ENCODE measurements around the gene CFAP410.

The CFAP410 gene

DNA sequence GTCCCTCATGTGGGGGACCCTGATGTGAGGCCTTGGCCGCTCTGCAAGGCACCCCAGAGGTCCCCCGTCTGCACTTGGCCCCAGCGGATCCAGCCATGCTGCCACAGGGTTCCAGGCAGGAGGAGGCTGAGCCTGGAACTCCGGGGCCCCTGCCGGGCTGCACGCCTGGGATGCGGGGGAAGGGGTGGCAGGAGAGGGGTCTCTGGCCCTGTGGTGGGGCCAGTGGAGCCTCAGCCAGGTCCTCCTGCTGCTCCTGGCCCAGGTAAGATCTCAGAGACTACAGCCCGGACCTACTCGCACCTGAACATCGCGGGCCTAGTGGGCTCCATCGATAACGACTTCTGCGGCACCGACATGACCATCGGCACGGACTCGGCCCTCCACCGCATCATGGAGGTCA is 26.5 kb downstream of the CFAP410 start:
- DNase-seq (ENCODE audit: low read depth, low spot score): no peak
- H3K4me3 ChIP-seq (ENCODE audit: low read depth, low read length): no peak overlapping the region
- in situ Hi-C loops (cut with HindIII; ENCODE audit: low sequenced_read_pairs): no loop called here
- TF ChIP-seq, protein P1, sequence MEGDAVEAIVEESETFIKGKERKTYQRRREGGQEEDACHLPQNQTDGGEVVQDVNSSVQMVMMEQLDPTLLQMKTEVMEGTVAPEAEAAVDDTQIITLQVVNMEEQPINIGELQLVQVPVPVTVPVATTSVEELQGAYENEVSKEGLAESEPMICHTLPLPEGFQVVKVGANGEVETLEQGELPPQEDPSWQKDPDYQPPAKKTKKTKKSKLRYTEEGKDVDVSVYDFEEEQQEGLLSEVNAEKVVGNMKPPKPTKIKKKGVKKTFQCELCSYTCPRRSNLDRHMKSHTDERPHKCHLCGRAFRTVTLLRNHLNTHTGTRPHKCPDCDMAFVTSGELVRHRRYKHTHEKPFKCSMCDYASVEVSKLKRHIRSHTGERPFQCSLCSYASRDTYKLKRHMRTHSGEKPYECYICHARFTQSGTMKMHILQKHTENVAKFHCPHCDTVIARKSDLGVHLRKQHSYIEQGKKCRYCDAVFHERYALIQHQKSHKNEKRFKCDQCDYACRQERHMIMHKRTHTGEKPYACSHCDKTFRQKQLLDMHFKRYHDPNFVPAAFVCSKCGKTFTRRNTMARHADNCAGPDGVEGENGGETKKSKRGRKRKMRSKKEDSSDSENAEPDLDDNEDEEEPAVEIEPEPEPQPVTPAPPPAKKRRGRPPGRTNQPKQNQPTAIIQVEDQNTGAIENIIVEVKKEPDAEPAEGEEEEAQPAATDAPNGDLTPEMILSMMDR (IDR thresholded peaks at IDR 0.05; ENCODE audit: low read depth, low read length): no peak

DNA sequence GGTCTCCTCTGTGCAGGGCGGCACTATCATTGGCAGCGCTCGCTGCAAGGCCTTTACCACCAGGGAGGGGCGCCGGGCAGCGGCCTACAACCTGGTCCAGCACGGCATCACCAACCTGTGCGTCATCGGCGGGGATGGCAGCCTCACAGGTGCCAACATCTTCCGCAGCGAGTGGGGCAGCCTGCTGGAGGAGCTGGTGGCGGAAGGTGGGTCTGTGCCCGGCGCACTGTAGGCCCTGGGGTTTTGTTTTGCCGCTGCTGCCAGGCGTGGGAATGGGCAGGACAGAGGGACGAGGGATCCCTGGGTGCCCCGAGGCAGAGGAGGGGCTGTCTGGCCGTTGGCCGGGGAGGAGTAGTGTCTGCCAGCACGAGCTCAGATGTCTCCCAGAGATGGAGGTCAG is 27.1 kb downstream of the CFAP410 start:
- in situ Hi-C loops (cut with HindIII; ENCODE audit: low sequenced_read_pairs): no loop called here
- no peak for DNase-seq (ENCODE audit: low read depth, low spot score)
- no peak overlapping the region for H3K4me3 ChIP-seq (ENCODE audit: low read depth, low read length)
- TF ChIP-seq, protein P1 (IDR thresholded peaks at IDR 0.05; ENCODE audit: low read depth, low read length): no peak

DNA sequence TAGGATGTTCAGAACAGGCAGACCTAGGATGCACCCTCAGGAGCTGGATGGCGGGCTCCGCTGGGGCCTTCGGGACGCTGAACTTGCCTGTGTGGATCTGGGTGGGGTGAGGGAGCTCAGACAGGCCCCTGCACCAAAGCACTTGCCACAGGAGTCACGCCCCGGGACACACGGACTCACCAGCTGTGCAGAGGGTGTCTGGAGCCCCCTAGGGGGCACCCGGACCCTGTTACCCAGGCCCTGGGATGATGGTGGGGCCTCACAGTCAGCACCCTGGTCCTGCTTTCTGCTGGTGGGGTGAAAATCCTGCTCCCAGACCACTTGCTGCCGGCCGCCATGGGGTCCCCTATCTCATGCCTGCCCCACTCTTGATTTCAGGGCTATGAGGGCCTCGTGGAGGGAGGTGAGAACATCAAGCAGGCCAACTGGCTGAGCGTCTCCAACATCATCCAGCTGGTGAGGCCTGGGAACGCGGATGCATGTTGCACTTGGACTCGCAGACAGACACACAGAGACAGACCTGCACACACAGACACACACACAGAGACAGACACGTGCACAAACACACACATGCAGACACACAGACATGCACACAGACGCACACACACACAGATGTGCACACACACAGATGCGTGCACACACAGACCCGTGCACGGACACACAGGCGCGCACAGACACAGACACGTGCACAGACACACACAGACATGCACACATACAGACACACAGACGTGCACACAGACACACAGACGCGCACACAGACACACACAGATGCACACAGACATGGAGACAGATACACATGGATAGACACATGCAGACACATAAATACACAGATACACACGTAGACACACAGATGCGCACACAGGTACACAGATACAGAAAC is 28.3 kb downstream of the CFAP410 start:
- DNase-seq (ENCODE audit: low read depth, low spot score): no peak
- in situ Hi-C loops (cut with HindIII; ENCODE audit: low sequenced_read_pairs): no loop called here
- H3K4me3 ChIP-seq (ENCODE audit: low read depth, low read length): no peak overlapping the region
- TF ChIP-seq, protein P1 (IDR thresholded peaks at IDR 0.05; ENCODE audit: low read depth, low read length): no peak

DNA sequence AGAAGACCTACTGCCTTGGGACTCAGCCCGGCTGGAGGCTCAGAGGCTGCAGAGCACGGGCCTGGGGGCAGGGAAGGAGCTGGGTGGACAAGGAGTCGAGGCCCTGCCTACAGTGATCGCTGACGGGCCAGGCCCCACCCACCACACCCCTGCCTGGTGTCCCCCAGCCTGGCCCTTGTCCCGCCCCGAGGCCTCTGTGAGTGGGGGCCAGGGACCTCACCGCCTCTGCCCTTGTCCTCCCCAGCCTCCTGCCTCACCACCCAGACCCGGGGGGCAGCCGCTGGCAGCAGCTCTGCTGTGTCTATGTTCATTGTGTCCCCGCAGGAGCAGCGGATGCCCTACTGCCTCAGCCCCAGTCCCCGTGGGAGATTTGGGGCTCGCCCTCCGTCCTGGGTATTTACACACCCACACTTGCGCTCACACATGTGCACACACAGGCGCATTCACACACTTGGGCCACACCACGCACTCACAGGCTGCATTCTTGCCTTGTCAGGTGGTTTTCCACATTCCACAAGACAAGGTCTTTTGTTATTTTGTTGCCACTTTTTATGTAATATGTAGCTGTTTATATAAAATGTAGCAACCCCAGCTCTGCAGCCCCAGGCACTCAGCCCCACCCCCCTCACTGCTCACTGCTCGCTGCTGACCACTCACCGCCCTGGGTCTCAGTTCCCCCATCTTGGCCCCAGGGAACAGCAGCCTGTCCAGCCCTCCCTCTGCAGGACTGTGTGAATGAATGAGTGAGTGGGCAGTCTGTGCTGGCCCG is 32.1 kb downstream of the CFAP410 start:
- no peak for DNase-seq (ENCODE audit: low read depth, low spot score)
- in situ Hi-C loops (cut with HindIII; ENCODE audit: low sequenced_read_pairs): no loop called here
- TF ChIP-seq, protein P1 (IDR thresholded peaks at IDR 0.05; ENCODE audit: low read depth, low read length): no peak
- H3K4me3 ChIP-seq (ENCODE audit: low read depth, low read length): no peak overlapping the region

DNA sequence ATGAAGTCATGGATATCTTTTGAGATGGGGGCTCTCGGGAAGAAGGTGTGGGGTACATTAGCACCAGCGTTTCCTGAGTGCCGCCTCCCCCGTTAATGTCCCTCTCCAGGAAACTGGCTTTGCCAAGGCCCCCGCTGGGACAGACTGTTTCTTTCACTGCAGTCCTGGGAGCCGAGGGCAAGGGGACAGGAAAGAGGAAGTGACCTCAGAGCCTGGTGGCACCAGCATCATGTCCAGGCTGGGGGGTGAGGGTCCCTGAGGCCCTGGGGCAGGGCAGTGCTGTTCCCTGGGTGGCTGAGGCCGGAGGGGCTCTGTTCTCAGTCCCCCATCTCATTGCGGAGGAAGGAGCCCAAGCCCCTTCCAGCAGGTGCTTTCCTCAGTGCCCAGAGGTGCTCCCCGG is 33.5 kb downstream of the CFAP410 start:
- TF ChIP-seq, protein P1 (IDR thresholded peaks at IDR 0.05; ENCODE audit: low read depth, low read length): no peak
- in situ Hi-C loops (cut with HindIII; ENCODE audit: low sequenced_read_pairs): no loop called here
- no peak for DNase-seq (ENCODE audit: low read depth, low spot score)
- H3K4me3 ChIP-seq (ENCODE audit: low read depth, low read length): no peak overlapping the region

DNA sequence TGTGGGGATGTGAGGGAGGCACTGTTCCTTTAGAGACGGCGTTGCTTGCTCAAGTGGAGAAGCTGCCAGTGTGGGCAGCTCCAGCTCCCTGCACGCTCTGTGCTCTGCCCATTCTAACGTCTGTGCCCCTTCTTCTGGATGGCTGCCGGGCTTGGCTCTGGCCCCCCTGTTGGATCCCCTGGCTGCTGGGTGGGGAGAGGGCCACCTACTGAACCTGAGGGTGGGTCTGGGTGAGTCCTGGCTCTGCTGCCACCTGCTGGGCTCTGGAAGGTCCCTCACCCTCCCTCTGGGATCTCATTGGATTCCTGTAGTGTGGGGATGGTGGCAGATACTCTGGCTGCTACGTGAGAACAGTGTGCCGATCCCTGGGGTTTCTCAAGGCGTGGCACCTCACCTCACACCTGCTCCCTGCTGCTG is 34.3 kb downstream of the CFAP410 start:
- TF ChIP-seq, protein P1 (IDR thresholded peaks at IDR 0.05; ENCODE audit: low read depth, low read length): peak; percentile 78
- H3K4me3 ChIP-seq (ENCODE audit: low read depth, low read length): no peak overlapping the region
- in situ Hi-C loops (cut with HindIII; ENCODE audit: low sequenced_read_pairs): no loop called here
- peak; percentile 31 for DNase-seq (ENCODE audit: low read depth, low spot score)
